DMS53 treated with DMSO at 0.1 percent for 48 hours (cell line): ENCODE measurements around the gene GRK2.
A peak's percentile ranks its signal among the peaks of the same experiment; 100 is the strongest.

Experiments
- DNase-seq: peaks from one replicate; lab custom pipeline; 2025; ENCODE audit not compliant: unreplicated experiment; lab: John Stamatoyannopoulos, UW

Gene GRK2

GRCh38 chr11:67253872-67254624 lies 12.2 kb upstream of the GRK2 start:
- DNase-seq, result no peak

GRCh38 chr11:67254798-67255197 lies 11.5 kb upstream of the GRK2 start:
- no peak for DNase-seq

- DNase-seq, result no peak
Observed at GRCh38 chr11:67255353-67255752, 10.9 kb upstream of the GRK2 start.

- no peak for DNase-seq
Observed at GRCh38 chr11:67255864-67256263, 10.4 kb upstream of the GRK2 start.

- no peak for DNase-seq
Observed at GRCh38 chr11:67256477-67257135, 9.7 kb upstream of the GRK2 start.

GRCh38 chr11:67260406-67260805 lies 5.9 kb upstream of the GRK2 start:
- no peak for DNase-seq

- peak; percentile 30 for DNase-seq
Observed at GRCh38 chr11:67260885-67261639, 5.2 kb upstream of the GRK2 start.

- DNase-seq, result no peak
Observed at GRCh38 chr11:67261640-67261945, 4.7 kb upstream of the GRK2 start.

GRCh38 chr11:67261946-67262681 lies 4.2 kb upstream of the GRK2 start:
- DNase-seq, result peak; percentile 43

GRCh38 chr11:67262731-67263675 lies 3.3 kb upstream of the GRK2 start:
- peak; percentile 91 for DNase-seq

GRCh38 chr11:67264260-67264659 lies 2.0 kb upstream of the GRK2 start:
- DNase-seq, result no peak

- DNase-seq, result no peak
Observed at GRCh38 chr11:67264877-67265632, 1.2 kb upstream of the GRK2 start.

GRCh38 chr11:67265633-67266448 lies 432 bp upstream of the GRK2 start:
- peak; percentile 36 for DNase-seq

GRCh38 chr11:67267188-67268080 lies 1.2 kb downstream of the GRK2 start:
- peak; percentile 51 for DNase-seq

- DNase-seq, result no peak
Observed at GRCh38 chr11:67268081-67268961, 2.0 kb downstream of the GRK2 start.

- no peak for DNase-seq
Observed at GRCh38 chr11:67268962-67269268, 2.6 kb downstream of the GRK2 start.
